GM13977 (cell line): ENCODE measurements around the gene GPT2.

ENCODE experiments used
- DNase-seq: peaks from one replicate; pipeline ENCODE4 v3.0.0; 2012; ENCODE audit warnings: low spot score
- CTCF ChIP-seq: IDR thresholded peaks from 2 replicates; pipeline ENCODE4 v1.5.1; 2012; ENCODE audit warnings: mild to moderate bottlenecking, control low read depth; ENCODE audit not compliant: insufficient read depth; ENCODE audit errors: extremely low read depth, missing control alignments
- in situ Hi-C: fragments of 300-500 bp; cut with MboI; formaldehyde crosslinking; loops from one replicate; pipeline ENCODE4 v1.12.0; 2022; ENCODE audit warnings: low sequenced_read_pairs, low pct_unique_long_range_greater_than_20kb, mixed read lengths, inconsistent platforms; ENCODE audit not compliant: unreplicated experiment

GPT2 gene

DNA sequence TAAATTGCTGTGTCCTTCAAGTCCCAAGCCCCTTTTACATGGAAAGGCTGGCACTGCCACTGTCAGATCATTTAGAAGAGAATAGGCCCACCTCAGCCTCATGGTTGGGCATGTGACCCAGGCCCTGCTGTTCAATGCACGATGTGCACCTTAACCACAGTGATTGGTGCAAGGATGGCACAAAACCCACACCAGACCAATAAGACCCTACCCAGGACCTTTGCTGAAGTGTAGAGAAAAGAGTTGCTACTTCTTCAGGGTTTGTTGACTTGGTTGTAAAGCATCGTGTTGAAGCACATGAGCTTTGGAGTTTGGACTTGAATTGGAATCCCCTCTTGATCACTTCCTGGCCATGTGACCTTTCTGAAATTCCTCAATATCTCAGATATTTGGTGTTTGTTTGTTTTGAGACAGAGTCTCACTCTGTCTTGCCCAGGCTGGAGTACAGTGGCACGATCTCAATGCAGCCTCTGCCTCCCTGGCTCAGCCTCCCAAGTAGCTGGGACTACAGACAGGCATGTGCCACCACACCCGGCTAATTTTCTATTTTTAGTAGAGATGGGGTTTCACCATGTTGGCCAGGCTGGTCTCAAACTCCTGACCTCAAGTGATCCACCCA lies 64.5 kb downstream of the GPT2 start:
- in situ Hi-C loops: loop anchor here (10.0 to 25.0 kb wide), 2 partner anchors 1114 to 1216 kb away; no protein-coding TSS in a partner anchor
- DNase-seq: no peak
- no peak for TF ChIP-seq CTCF

GRCh38 chr16:46949241-46949892 lies 65.2 kb downstream of the GPT2 start:
- no peak for DNase-seq
- in situ Hi-C loops: loop anchor here (10.0 to 25.0 kb wide), 2 partner anchors 1113 to 1215 kb away; no protein-coding TSS in a partner anchor

DNA sequence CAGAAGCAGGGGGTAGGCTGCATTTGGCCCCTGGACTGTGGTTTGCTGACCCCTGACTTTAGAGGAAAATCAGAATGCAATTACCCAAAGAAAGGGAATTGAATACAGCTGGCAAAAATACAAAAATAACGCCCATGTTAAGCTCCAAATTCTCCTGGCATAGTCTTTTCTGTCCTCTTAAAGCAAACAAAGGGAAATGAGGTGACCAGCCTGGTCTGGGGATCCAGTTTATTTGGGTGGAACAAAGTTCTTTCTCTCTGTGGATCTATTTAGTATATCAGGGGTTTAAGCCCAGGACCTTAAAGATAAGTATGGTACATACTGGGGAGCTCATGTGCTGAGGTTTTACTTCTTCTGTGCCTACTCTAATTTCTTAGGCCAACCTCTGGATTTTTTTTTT lies 65.8 kb downstream of the GPT2 start:
- DNase-seq: no peak
- no peak for TF ChIP-seq CTCF
- in situ Hi-C loops: no loop called here

More at GRCh38 chr16:46949241-46949892, 65.2 kb downstream of the GPT2 start:
- no peak for TF ChIP-seq CTCF

- DNase-seq: no peak
- in situ Hi-C loops: no loop called here
- no peak for TF ChIP-seq CTCF
These were observed 70.4 kb downstream of the GPT2 start for GRCh38 chr16:46954562-46954961.

DNA sequence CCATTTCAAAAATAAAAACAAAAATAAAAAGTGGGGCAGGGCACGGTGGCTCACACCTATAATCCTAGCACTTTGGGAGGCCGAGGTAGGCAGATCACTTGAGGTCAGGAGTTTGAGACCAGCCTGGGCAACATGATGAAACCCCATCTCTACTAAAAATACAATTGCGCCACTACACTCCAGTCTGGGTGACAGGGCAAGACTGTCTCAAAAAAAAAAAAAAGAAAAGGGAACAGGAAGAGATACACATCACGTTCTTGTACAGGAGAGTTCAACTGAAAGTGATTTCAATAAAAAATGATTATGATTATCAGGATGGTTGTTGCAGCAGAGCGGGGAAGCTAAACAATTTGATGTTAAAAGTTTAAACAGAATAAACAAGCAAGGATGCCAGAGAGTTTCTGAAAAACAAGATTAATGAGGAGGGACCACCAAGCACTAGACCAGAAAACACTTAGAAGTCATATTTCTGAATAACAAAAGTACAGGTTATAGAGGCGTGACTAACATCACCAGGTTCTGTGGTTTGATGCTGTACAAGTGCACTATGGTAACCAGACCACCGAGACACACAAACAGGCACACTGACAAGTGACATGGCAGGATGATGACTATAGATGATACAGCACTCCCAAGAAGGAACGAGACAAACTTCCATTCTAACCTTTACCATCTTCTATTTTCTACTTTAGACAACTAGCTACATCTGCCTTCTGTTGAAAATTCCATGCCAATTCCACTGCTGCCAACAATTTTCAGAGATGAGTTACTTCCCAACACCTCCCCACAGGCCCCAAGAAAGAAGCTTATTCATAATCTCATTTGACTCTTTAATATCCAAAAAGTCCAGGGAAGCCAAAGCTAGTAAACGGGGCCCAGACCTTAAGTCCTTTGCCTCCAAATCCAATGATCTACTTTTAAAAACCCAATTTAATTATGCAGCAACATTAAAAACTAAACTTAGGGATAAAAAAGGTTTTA lies 77.5 kb downstream of the GPT2 start:
- DNase-seq: no peak
- in situ Hi-C loops: no loop called here
- no peak for TF ChIP-seq CTCF

GRCh38 chr16:46962629-46963028 lies 78.5 kb downstream of the GPT2 start:
- in situ Hi-C loops: no loop called here
- no peak for DNase-seq
- TF ChIP-seq CTCF: no peak
